GM13976 (cell line): Measurements from ENCODE around the gene SOST.

ENCODE experiments used
- DNase-seq: peaks from one replicate; pipeline ENCODE4 v3.0.0; 2012; ENCODE audit warnings: low spot score
- CTCF ChIP-seq: IDR thresholded peaks from 2 replicates; pipeline ENCODE4 v1.5.1; 2012; ENCODE audit warnings: borderline replicate concordance, mild to moderate bottlenecking; ENCODE audit not compliant: insufficient read depth; ENCODE audit errors: extremely low read depth, missing control alignments, control extremely low read depth
- in situ Hi-C: fragments of 300-500 bp; cut with MboI; formaldehyde crosslinking; loops from one replicate; pipeline ENCODE4 v1.12.0; 2022; ENCODE audit warnings: low sequenced_read_pairs, mixed read lengths, inconsistent platforms; ENCODE audit not compliant: unreplicated experiment

SOST gene

GRCh38 chr17:43760254-43760852 is 1.8 kb upstream of the SOST start:
- in situ Hi-C loops, result no loop called here
- TF ChIP-seq CTCF, result peak; percentile 99
- DNase-seq, result peak; percentile 90

- in situ Hi-C loops, result no loop called here
- no peak for DNase-seq
Measured at GRCh38 chr17:43759836-43760235, 1.2 kb upstream of the SOST start.

GRCh38 chr17:43758086-43758485 is 505 bp downstream of the SOST start:
- in situ Hi-C loops, result no loop called here
- no peak for DNase-seq
- TF ChIP-seq CTCF, result no peak

More at GRCh38 chr17:43759836-43760235, 1.2 kb upstream of the SOST start:
- TF ChIP-seq CTCF, result no peak

- in situ Hi-C loops, result no loop called here
- DNase-seq, result no peak
- TF ChIP-seq CTCF, result no peak
Measured at GRCh38 chr17:43757171-43757660, 1.4 kb downstream of the SOST start.

GRCh38 chr17:43756201-43756600 is 2.4 kb downstream of the SOST start:
- in situ Hi-C loops, result no loop called here
- no peak for TF ChIP-seq CTCF
- DNase-seq, result peak; percentile 4

- DNase-seq, result peak; percentile 51
- TF ChIP-seq CTCF, result no peak
- in situ Hi-C loops, result no loop called here
Measured at GRCh38 chr17:43755389-43755875, 3.2 kb downstream of the SOST start.
